HepG2 (cell line): ENCODE measurements around the gene ADAP2. TPM values are rescaled to one million over a fixed set of nuclear protein-coding genes. Genes with fewer than 3 reads are reported as not detected.

Experiments used
- ATF5 ChIP-seq: sonication (generic); formaldehyde crosslinking; IDR thresholded peaks from 2 replicates; pipeline ENCODE4 v1.4.0; 2020; ENCODE audit warnings: mild to moderate bottlenecking, low read depth, missing genetic modification reagents
- ATF7-NPFF ChIP-seq: sonication (generic); formaldehyde crosslinking; IDR thresholded peaks from 2 replicates; pipeline ENCODE4 v1.8.1; 2023; ENCODE audit warnings: mild to moderate bottlenecking, low read depth, missing genetic modification reagents, moderate library complexity
- DZIP1 ChIP-seq: sonication (generic); formaldehyde crosslinking; IDR thresholded peaks from 2 replicates; pipeline ENCODE4 v1.5.0; 2020; ENCODE audit warnings: mild to moderate bottlenecking, missing genetic modification reagents
- EED ChIP-seq: sonication (generic); formaldehyde crosslinking; IDR thresholded peaks from 2 replicates; pipeline ENCODE4 v1.5.0; 2020; ENCODE audit warnings: mild to moderate bottlenecking, missing genetic modification reagents
- ETS1 ChIP-seq: sonication (generic); formaldehyde crosslinking; IDR thresholded peaks from 2 replicates; pipeline ENCODE4 v1.4.0; 2020; ENCODE audit warnings: missing genetic modification reagents
- HIVEP1 ChIP-seq: sonication (generic); formaldehyde crosslinking; IDR thresholded peaks from 2 replicates; pipeline ENCODE4 v1.4.0; 2020; ENCODE audit warnings: mild to moderate bottlenecking, missing genetic modification reagents
- MED13 ChIP-seq: sonication (generic); formaldehyde crosslinking; IDR thresholded peaks from 2 replicates; pipeline ENCODE4 v1.5.0; 2020; ENCODE audit warnings: missing genetic modification reagents
- PLSCR1 ChIP-seq: sonication (generic); formaldehyde crosslinking; IDR thresholded peaks from 2 replicates; pipeline ENCODE4 v1.5.0; 2020; ENCODE audit warnings: missing genetic modification reagents, mild to moderate bottlenecking, borderline replicate concordance
- RAD21 ChIP-seq: fragments of 450-650 bp; formaldehyde crosslinking; IDR thresholded peaks from 2 replicates; pipeline ENCODE4 v1.5.0; 2020; ENCODE audit warnings: mild to moderate bottlenecking
- RFX3 ChIP-seq: IDR thresholded peaks from 2 replicates; pipeline ENCODE4 v1.6.1; 2016; ENCODE audit warnings: missing biosample characterization, missing genetic modification reagents
- TEAD3 ChIP-seq: optimal IDR thresholded peaks from 2 replicates; pipeline ENCODE3; 2016; ENCODE audit warnings: borderline replicate concordance
- ZBTB34 ChIP-seq: sonication (generic); formaldehyde crosslinking; IDR thresholded peaks from 2 replicates; pipeline ENCODE4 v1.8.0; 2022; ENCODE audit warnings: mild to moderate bottlenecking, missing genetic modification reagents
- ZNF205 ChIP-seq: IDR thresholded peaks from 2 replicates; pipeline ENCODE4 v1.6.1; 2018; ENCODE audit warnings: missing biosample characterization, missing genetic modification reagents
- ZNF446 ChIP-seq: sonication (generic); formaldehyde crosslinking; IDR thresholded peaks from 2 replicates; pipeline ENCODE4 v1.5.0; 2020; ENCODE audit warnings: mild to moderate bottlenecking, missing genetic modification reagents
- ZNF609 ChIP-seq: sonication (generic); formaldehyde crosslinking; IDR thresholded peaks from 2 replicates; pipeline ENCODE4 v1.4.0; 2020; ENCODE audit warnings: mild to moderate bottlenecking, missing genetic modification reagents, borderline replicate concordance
- ZNF740 ChIP-seq: sonication (generic); formaldehyde crosslinking; IDR thresholded peaks from 2 replicates; pipeline ENCODE4 v1.4.0; 2020; ENCODE audit warnings: missing genetic modification reagents
- ZSCAN22 ChIP-seq: sonication (generic); formaldehyde crosslinking; IDR thresholded peaks from 2 replicates; pipeline ENCODE4 v1.4.0; 2020; ENCODE audit warnings: mild to moderate bottlenecking, missing genetic modification reagents
- polyA plus RNA-seq, 8 experiments: library from polyadenylated mRNA; depleted of rRNA in 3 of 8; stranded (reverse) in 7 of 8; unstranded in 1 of 8; fragments of >200 nt; fragmentation: Illumina TruSeq in 4 of 8; extraction: Trizol in 4 of 8; gene quantifications; 2 replicates each; pipeline versions ENCODE4 v1.2.1 to v1.2.3, GENCODE V29; 2011 to 2016; ENCODE audit warnings: low read depth in 4 of 8, missing spikeins in 1 of 8, mixed read lengths in 1 of 8; ENCODE audit not compliant: insufficient read depth in 1 of 8
- total RNA-seq, 5 experiments: library from RNA; depleted of rRNA; stranded (reverse); fragments of >200 nt; fragmentation: Illumina TruSeq; extraction: Trizol; gene quantifications; 2 replicates each; pipeline ENCODE4 v1.2.3, GENCODE V29; 2016; ENCODE audit warnings: low read depth in 1 of 5

Gene ADAP2
- total and polyA plus RNA-seq, 2 of the 13 experiments (the other 11 are each of a cell fraction or from before 2014, with no cell fraction given): 0.51 to 0.70 TPM

- no peak for TF ChIP-seq ETS1 (CRISPR knock-in tag)
- TF ChIP-seq RAD21: no peak
- no peak for TF ChIP-seq ZBTB34 (CRISPR knock-in tag)
- no peak for TF ChIP-seq MED13 (CRISPR knock-in tag)
- no peak for TF ChIP-seq ATF5 (CRISPR knock-in tag)
- no peak for TF ChIP-seq HIVEP1
- TF ChIP-seq ZNF446 (CRISPR knock-in tag): no peak
- TF ChIP-seq DZIP1: no peak
- TF ChIP-seq TEAD3 (CRISPR knock-in tag): no peak
- TF ChIP-seq ZNF740 (CRISPR knock-in tag): no peak
- TF ChIP-seq ATF7-NPFF (CRISPR knock-in tag): no peak
- TF ChIP-seq EED (CRISPR knock-in tag): no peak
- TF ChIP-seq ZNF609 (CRISPR knock-in tag): peak; percentile 97
- TF ChIP-seq ZNF205 (CRISPR knock-in tag): no peak
- no peak for TF ChIP-seq ZSCAN22 (CRISPR knock-in tag)
- TF ChIP-seq RFX3 (CRISPR knock-in tag): no peak
- no peak for TF ChIP-seq PLSCR1 (CRISPR knock-in tag)
These were observed 5.7 kb upstream of the ADAP2 start (continued) for GRCh38 chr17:30915833-30916611.
